ENCODE measurements around the gene GPHN.

DNA sequence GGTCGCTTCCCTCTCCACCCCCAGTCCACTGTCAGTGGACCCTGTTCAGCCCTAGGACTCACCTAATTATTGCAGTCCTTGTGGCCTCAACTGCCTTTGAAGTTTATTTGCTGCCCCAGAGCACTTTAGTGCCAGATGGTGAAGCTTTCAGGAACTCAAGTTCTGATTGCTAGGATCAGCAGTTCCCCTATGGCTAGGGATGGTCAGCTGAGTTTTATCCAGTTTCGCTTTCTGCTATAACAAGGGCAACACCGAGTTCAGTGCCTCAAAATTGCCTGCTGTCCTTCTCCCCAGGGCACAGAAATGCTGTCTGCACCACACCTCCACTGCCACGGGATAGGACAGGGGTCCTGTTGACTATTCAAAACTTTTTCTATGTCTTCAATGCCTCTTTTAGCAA is 295.0 kb downstream of the GPHN start:
- TF ChIP-seq POLR2AphosphoS5 (IDR thresholded peaks at IDR 0.05) = no peak
- TF ChIP-seq, protein P1, sequence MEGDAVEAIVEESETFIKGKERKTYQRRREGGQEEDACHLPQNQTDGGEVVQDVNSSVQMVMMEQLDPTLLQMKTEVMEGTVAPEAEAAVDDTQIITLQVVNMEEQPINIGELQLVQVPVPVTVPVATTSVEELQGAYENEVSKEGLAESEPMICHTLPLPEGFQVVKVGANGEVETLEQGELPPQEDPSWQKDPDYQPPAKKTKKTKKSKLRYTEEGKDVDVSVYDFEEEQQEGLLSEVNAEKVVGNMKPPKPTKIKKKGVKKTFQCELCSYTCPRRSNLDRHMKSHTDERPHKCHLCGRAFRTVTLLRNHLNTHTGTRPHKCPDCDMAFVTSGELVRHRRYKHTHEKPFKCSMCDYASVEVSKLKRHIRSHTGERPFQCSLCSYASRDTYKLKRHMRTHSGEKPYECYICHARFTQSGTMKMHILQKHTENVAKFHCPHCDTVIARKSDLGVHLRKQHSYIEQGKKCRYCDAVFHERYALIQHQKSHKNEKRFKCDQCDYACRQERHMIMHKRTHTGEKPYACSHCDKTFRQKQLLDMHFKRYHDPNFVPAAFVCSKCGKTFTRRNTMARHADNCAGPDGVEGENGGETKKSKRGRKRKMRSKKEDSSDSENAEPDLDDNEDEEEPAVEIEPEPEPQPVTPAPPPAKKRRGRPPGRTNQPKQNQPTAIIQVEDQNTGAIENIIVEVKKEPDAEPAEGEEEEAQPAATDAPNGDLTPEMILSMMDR (IDR thresholded peaks at IDR 0.05) = no peak
- no peak for TF ChIP-seq POLR2A (IDR thresholded peaks at IDR 0.05)
